Neuronal stem cell (in vitro differentiated cells): ENCODE results near the gene MEIS2.

ENCODE experiments used
- DNase-seq: peaks from one replicate; pipeline ENCODE4 v3.0.0-alpha.2; 2013; ENCODE audit warnings: low spot score
- H2AFZ ChIP-seq: one replicate; pipeline ENCODE4 v1.6.1; 2013; ENCODE audit warnings: mild to moderate bottlenecking, low read length, inconsistent platforms
- H2AK5ac ChIP-seq: 2 replicates; pipeline ENCODE4 v1.6.1; 2013; ENCODE audit warnings: low read depth, mild to moderate bottlenecking, inconsistent platforms, low read length, moderate library complexity, mixed read lengths
- H2BK120ac ChIP-seq: 2 replicates; pipeline ENCODE4 v1.6.1; 2013; ENCODE audit warnings: low read depth, mild to moderate bottlenecking, inconsistent platforms, low read length, moderate library complexity, mixed read lengths
- H2BK12ac ChIP-seq: one replicate; pipeline ENCODE4 v1.6.1; 2013; ENCODE audit warnings: low read length, inconsistent platforms
- H2BK15ac ChIP-seq: 2 replicates; pipeline ENCODE4 v1.6.1; 2013; ENCODE audit warnings: mild to moderate bottlenecking, low read length, inconsistent platforms, mixed read lengths
- H2BK5ac ChIP-seq: one replicate; pipeline ENCODE4 v1.6.1; 2013; ENCODE audit warnings: inconsistent platforms, mild to moderate bottlenecking, low read length, moderate library complexity
- H3K14ac ChIP-seq: one replicate; pipeline ENCODE4 v1.6.1; 2013; ENCODE audit warnings: low read length, inconsistent platforms
- H3K18ac ChIP-seq: 2 replicates; pipeline ENCODE4 v1.6.1; 2013; ENCODE audit warnings: low read length, inconsistent platforms
- H3K23ac ChIP-seq: 2 replicates; pipeline ENCODE4 v1.6.1; 2013; ENCODE audit warnings: low read depth, mild to moderate bottlenecking, mixed read lengths, low read length, inconsistent platforms; ENCODE audit not compliant: poor library complexity
- H3K27ac ChIP-seq: replicated peaks from 3 replicates; pipeline ENCODE4 v1.5.1; 2013; ENCODE audit warnings: low read length, inconsistent platforms
- H3K27me3 ChIP-seq, 3 experiments: 2 replicates each; pipeline ENCODE4 v1.6.1; 2013; ENCODE audit warnings: low read length in 3 of 3, mild to moderate bottlenecking in 2 of 3, inconsistent platforms in 1 of 3, low read depth in 1 of 3, mixed read lengths in 1 of 3, moderate library complexity in 1 of 3; ENCODE audit not compliant: control insufficient read depth in 3 of 3, insufficient read depth in 3 of 3
- H3K36me3 ChIP-seq, 2 donors: replicated peaks in 1 of 2; 2 replicates each; pipeline ENCODE4 v1.6.1; 2013; ENCODE audit warnings: low read length in 2 of 2; ENCODE audit not compliant: control insufficient read depth in 2 of 2, insufficient read depth in 2 of 2
- H3K4ac ChIP-seq: 2 replicates; pipeline ENCODE4 v1.6.1; 2013; ENCODE audit warnings: inconsistent platforms, mild to moderate bottlenecking, low read length, moderate library complexity
- H3K4me1 ChIP-seq, 2 donors: 1 replicate in 1 of 2; 2 replicates in 1 of 2; pipeline ENCODE4 v1.6.1; 2013; ENCODE audit warnings: low read length in 2 of 2, low read depth in 1 of 2; ENCODE audit not compliant: control insufficient read depth in 2 of 2, insufficient read depth in 1 of 2
- H3K4me2 ChIP-seq: one replicate; pipeline ENCODE4 v1.6.1; 2013; ENCODE audit warnings: mild to moderate bottlenecking, low read length, inconsistent platforms; ENCODE audit not compliant: insufficient read depth, poor library complexity, severe bottlenecking
- H3K4me3 ChIP-seq, 2 donors: 2 replicates each; pipeline ENCODE4 v1.5.1; 2013; ENCODE audit warnings: low read length in 2 of 2, mild to moderate bottlenecking in 2 of 2, inconsistent platforms in 1 of 2, moderate library complexity in 1 of 2
- H3K79me1 ChIP-seq: one replicate; pipeline ENCODE4 v1.6.1; 2013; ENCODE audit warnings: low read depth, mild to moderate bottlenecking, inconsistent platforms, low read length, moderate library complexity
- H3K9ac ChIP-seq: one replicate; pipeline ENCODE4 v1.6.1; 2013; ENCODE audit warnings: mild to moderate bottlenecking, low read depth, low read length, inconsistent platforms; ENCODE audit not compliant: poor library complexity
- H3K9me3 ChIP-seq, 2 donors: replicated peaks in 1 of 2; 2 replicates each; pipeline versions ENCODE3 to v1.6.1; 2013; ENCODE audit warnings: low read length in 2 of 2, mild to moderate bottlenecking in 2 of 2, inconsistent platforms in 1 of 2, low read depth in 1 of 2, mixed read lengths in 1 of 2, moderate library complexity in 1 of 2; ENCODE audit not compliant: control insufficient read depth in 2 of 2, insufficient read depth in 1 of 2
- H4K8ac ChIP-seq: one replicate; pipeline ENCODE4 v1.6.1; 2013; ENCODE audit warnings: low read depth, mild to moderate bottlenecking, inconsistent platforms, low read length, moderate library complexity
- H4K91ac ChIP-seq: one replicate; pipeline ENCODE4 v1.6.1; 2013; ENCODE audit warnings: low read length, low read depth, mild to moderate bottlenecking, inconsistent platforms; ENCODE audit not compliant: poor library complexity
- WGBS, 2 donors: extraction: QIAGEN DNeasy Blood & Tissue Kit; methylation state at CpG; one replicate each; pipeline ENCODE4 v1.1.7; 2013; ENCODE audit warnings: missing lambda C conversion rate in 2 of 2, mixed read lengths in 1 of 2; ENCODE audit not compliant: insufficient read length in 2 of 2, insufficient replicate concordance in 1 of 2; ENCODE audit errors: extremely low coverage in 2 of 2; 5-methylcytosine and 5-hydroxymethylcytosine counted together

The MEIS2 gene

DNA sequence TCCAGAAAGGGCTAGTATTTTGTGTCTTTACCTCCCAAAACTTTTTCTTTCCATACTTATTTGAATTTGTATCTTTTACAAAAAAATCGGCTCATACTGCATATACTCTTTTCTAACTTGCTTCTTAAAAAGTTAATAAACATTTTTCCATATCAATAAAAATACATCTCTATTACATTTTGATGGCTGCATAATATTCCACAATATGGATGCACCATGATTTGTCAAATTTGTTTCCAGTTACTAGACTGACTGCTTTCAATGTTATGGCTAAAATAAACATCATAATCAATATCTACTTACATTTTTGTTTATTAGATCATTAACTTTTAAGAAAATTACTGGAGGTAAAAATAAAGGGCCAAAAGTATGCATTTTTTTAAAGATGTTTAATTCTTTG lies 121.7 kb downstream of the MEIS2 start:
- H3K23ac ChIP-seq: no peak overlapping the region
- H3K27me3 ChIP-seq: no peaks in the 10 kb centered on the region
- no peaks in the 10 kb centered on the region for H3K79me1 ChIP-seq
- DNase-seq: no peak
- H2BK120ac ChIP-seq: no peak overlapping the region
- no peak overlapping the region for H2BK15ac ChIP-seq
- no peaks in the 10 kb centered on the region for H3K36me3 ChIP-seq
- WGBS, 2 donors: no CpG with 5 or more reads among the region's 1 CpG
- no peak overlapping the region for H4K8ac ChIP-seq
- peaks cover 0 to 9% of the 10 kb centered on the region in 2 donors for H3K9me3 ChIP-seq
- H2BK12ac ChIP-seq: no peak overlapping the region
- H2BK5ac ChIP-seq: no peak overlapping the region
- no peak overlapping the region for H2AK5ac ChIP-seq
- H4K91ac ChIP-seq: no peak overlapping the region
- H3K27ac ChIP-seq: no peak overlapping the region
- H3K18ac ChIP-seq: no peak overlapping the region
- H3K14ac ChIP-seq: no peak overlapping the region
- no peak overlapping the region for H3K4me2 ChIP-seq
- H2AFZ ChIP-seq: no peak overlapping the region
- no peak overlapping the region for H3K9ac ChIP-seq
- H3K4me3 ChIP-seq: no peak overlapping the region
- peaks cover 0 to 5% of the 10 kb centered on the region in 2 donors for H3K4me1 ChIP-seq
- no peak overlapping the region for H3K4ac ChIP-seq

GRCh38 chr15:36978126-36978525 lies 122.2 kb downstream of the MEIS2 start:
- Histone ChIP-seq H3K79me1 (no peaks in the 10 kb centered on the region), H3K36me3 (no peaks in the 10 kb centered on the region), H2BK15ac (no peak overlapping the region), H4K91ac (no peak overlapping the region), H2BK120ac (no peak overlapping the region), H3K4ac (no peak overlapping the region), H3K23ac (no peak overlapping the region), H3K27me3 (no peaks in the 10 kb centered on the region), H3K9ac (no peak overlapping the region), H3K18ac (no peak overlapping the region), H2AK5ac (no peak overlapping the region), H2BK12ac (no peak overlapping the region), H3K4me3 (no peak overlapping the region), H3K4me1 (peaks cover 0 to 5% of the 10 kb centered on the region in 2 donors), H3K4me2 (no peak overlapping the region), H2AFZ (no peak overlapping the region), H3K9me3 (peaks cover 0 to 4% of the 10 kb centered on the region in 2 donors), H3K27ac (no peak overlapping the region), H4K8ac (no peak overlapping the region), H2BK5ac (no peak overlapping the region), H3K14ac (no peak overlapping the region)
- no peak for DNase-seq
- WGBS, 2 donors: no CpG with 5 or more reads among the region's 1 CpG

DNA sequence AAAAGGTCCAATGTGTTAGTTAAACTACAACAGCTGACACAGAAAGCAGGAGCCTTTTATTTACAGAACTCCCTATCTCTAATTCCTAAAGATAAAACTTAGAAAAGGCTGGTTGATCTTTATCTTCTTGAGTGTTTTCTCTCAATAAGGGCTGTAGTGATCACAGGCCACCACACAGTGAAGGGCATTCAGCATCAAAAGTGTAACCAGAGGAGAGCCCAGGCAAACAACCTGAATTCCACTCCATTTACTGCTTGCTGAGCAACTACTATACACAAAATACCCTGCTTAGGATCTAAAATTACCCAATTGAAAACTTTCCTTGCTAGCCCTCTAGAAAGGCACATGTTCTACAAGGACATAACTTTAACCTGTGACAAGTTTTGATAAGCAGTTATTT lies 122.7 kb downstream of the MEIS2 start:
- H3K4ac ChIP-seq: no peak overlapping the region
- H3K9ac ChIP-seq: no peak overlapping the region
- no peaks in the 10 kb centered on the region for H3K9me3 ChIP-seq
- H3K4me2 ChIP-seq: no peak overlapping the region
- no peak overlapping the region for H2BK5ac ChIP-seq
- H3K36me3 ChIP-seq: no peaks in the 10 kb centered on the region
- no peak overlapping the region for H3K4me3 ChIP-seq
- no peak overlapping the region for H3K27ac ChIP-seq
- H4K8ac ChIP-seq: no peak overlapping the region
- no peak overlapping the region for H2BK120ac ChIP-seq
- H3K27me3 ChIP-seq: no peaks in the 10 kb centered on the region
- H4K91ac ChIP-seq: no peak overlapping the region
- no peak overlapping the region for H3K23ac ChIP-seq
- H3K4me1 ChIP-seq: peaks cover 0 to 5% of the 10 kb centered on the region in 2 donors
- H2BK12ac ChIP-seq: no peak overlapping the region
- no peaks in the 10 kb centered on the region for H3K79me1 ChIP-seq
- no peak overlapping the region for H2AK5ac ChIP-seq
- no peak overlapping the region for H2AFZ ChIP-seq
- no peak overlapping the region for H3K14ac ChIP-seq
- no peak overlapping the region for H3K18ac ChIP-seq
- no peak overlapping the region for H2BK15ac ChIP-seq
- no peak for DNase-seq

GRCh38 chr15:36972704-36973103 lies 127.6 kb downstream of the MEIS2 start:
- Histone ChIP-seq H3K4ac (no peak overlapping the region), H3K79me1 (no peaks in the 10 kb centered on the region), H3K18ac (no peak overlapping the region), H2AFZ (no peak overlapping the region), H3K27ac (no peak overlapping the region), H4K91ac (no peak overlapping the region), H3K4me1 (no peaks in the 10 kb centered on the region), H3K4me3 (no peak overlapping the region), H3K36me3 (peaks cover 0 to 4% of the 10 kb centered on the region in 2 donors), H2BK120ac (no peak overlapping the region), H2BK15ac (no peak overlapping the region), H3K14ac (no peak overlapping the region), H3K4me2 (no peak overlapping the region), H3K9me3 (peaks cover 0 to 5% of the 10 kb centered on the region in 2 donors), H2BK12ac (no peak overlapping the region), H3K27me3 (no peaks in the 10 kb centered on the region), H3K23ac (no peak overlapping the region), H4K8ac (no peak overlapping the region), H2AK5ac (no peak overlapping the region), H2BK5ac (no peak overlapping the region), H3K9ac (no peak overlapping the region)
- no peak for DNase-seq
- WGBS, 2 donors: no CpG with 5 or more reads among the region's 3 CpGs
